GM21529 (cell line): ENCODE data around the gene SMIM31.
A peak's percentile ranks its signal among the peaks of the same experiment; 100 is the strongest.

Experiments used
- ATAC-seq: cut with Tn5 transposase; IDR thresholded peaks from one replicate; pipeline ENCODE4 v1.9.1; 2021; ENCODE audit not compliant: unreplicated experiment

Gene SMIM31

GRCh38 chr4:164753873-164754488 lies at the start of gene SMIM31:
Gene SMIM31, plus strand, starts transcription at chr4:164754131. Its CDS starts 16,313 bp downstream, at chr4:164770444.
- no peak for ATAC-seq

- no peak for ATAC-seq
Measured at GRCh38 chr4:164706675-164707074, 47.3 kb upstream of the SMIM31 start.

DNA sequence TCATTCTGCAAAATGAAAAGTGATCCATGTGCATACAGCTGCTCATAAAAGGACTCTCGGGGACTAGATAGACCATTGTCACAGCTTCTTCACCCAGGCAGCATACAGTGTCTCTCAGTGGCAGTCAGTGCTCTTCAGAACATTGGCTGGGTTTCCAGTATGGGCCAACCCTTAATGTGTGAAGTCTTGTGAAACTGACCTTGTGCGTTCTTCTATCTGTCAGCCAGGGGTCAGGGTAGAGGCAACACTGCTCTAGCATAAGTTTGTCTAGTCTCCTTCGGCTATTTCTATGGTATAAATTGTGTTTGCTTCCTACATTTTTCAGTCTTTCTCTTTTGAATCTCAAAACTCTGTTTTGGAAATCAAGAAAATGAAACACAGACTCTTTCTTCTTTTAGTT lies 37.0 kb upstream of the SMIM31 start:
- no peak for ATAC-seq

GRCh38 chr4:164718827-164719226 lies 35.1 kb upstream of the SMIM31 start:
- ATAC-seq: no peak

GRCh38 chr4:164725066-164725465 lies 28.9 kb upstream of the SMIM31 start:
- ATAC-seq: no peak

- ATAC-seq: no peak
Measured at GRCh38 chr4:164730705-164731393, 23.1 kb upstream of the SMIM31 start.

DNA sequence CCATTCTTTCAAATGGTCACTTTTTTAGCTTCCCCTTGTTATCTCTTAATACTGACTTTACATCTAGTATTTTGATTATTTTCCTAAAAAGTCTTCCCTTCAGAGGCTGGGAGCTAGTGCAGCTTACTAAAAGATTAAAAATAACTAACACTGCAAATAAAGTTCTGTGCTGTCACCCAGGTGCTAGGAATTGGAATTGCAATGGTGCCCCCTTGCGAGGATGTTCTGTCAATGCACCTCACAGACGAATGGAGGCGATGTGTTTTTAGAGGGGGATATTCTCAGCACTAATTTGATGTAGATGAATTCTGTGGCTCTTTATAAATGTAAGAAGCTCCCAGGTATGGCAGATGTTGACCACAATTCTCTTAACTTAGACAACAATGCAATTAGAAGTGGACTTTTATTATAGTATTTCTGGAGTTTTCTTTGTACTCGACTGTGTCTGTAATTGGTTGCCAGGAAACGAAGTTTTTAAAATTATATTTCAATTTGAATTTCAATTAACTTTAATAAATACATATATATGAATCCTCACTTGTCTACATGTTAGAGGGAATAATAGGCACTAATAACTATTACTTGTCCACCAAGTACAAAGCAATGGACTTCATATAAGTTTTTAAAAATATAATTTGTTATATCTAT lies 22.0 kb upstream of the SMIM31 start:
- peak; percentile 79 for ATAC-seq

- ATAC-seq: no peak
Measured at GRCh38 chr4:164734484-164734883, 19.4 kb upstream of the SMIM31 start.

DNA sequence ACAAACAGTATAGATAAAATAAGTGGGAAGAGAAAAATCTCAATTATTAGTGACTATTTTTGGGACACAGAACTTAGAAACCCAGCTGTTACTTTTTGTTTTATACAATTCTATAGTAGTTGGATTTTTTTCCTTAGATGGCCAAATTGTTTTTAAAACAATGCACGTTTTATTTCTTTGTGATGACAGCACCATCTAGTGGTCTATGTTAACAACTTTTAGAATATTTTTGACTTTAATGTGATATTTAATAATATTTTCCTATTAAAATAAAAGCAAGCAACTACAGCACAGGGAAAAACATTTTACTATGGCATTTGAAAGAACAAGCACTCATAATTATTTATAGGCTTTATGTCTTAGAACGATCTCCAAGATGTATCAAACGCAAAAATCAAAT lies 5.6 kb upstream of the SMIM31 start:
- no peak for ATAC-seq

GRCh38 chr4:164755432-164755831 lies 1.5 kb downstream of the SMIM31 start:
- ATAC-seq: no peak

DNA sequence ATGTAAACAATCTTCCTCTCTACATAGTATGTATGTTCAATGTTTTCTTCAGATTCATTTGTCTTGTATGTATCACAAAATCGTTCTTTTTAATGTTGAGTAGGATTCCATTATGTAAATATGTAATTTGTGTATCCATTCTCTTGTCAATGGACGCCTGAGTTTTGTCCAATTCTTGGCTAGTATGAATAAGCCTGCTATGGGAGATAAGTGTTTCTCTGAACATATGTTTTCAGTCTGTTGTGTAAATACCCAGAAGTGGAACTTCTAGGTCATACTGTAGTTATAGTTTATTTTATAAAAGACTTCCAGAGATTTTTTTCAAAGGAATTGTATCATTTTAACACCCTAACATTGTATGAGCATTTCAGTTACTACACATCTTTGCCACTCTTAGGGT lies 2.8 kb downstream of the SMIM31 start:
- no peak for ATAC-seq

GRCh38 chr4:164761241-164761640 lies 7.3 kb downstream of the SMIM31 start:
- ATAC-seq: no peak

DNA sequence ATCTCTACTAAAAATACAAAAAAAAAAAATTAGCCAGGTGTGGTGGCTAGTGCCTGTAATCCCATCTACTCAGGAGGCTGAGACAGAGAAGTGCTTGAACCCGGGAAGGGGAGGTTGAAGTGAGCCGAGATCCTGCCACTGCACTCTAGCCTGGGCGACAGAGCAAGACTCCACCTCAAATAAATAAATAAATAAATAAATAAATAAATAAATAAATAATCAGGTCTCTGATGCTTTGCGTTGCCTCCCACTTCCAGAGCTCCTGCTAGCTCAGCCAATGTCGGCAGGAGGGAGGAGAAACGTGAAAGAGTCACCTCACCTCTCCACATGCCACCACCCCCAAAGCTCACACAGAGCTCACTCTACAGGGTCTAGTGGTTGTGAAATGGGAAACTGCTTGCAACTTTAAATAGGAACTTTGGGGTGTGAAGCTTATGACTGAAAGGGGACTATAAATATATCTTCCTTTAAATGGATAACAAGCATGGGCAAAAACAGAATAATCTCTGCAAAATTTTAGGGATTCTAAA lies 7.9 kb downstream of the SMIM31 start:
- no peak for ATAC-seq

GRCh38 chr4:164765096-164765495 lies 11.2 kb downstream of the SMIM31 start:
- no peak for ATAC-seq

DNA sequence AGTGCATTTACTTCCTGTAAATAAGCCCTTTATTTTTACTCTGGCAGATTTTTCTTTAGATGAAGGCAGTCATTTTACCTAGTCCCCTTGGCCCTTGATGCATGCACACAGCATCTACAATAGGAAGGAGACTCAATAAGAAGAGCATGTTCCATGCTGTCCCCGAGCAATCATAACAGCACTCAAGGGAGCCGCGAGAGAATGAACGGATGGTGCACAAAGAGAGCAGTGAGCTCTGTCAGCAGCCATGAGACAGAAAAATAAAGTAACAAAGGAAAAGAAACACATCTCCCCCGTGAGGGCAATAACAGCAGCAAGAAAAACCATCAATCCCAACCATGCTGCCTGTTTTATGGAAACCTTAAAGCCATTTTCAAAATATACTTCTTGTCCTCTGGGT lies 11.9 kb downstream of the SMIM31 start:
- ATAC-seq: no peak

DNA sequence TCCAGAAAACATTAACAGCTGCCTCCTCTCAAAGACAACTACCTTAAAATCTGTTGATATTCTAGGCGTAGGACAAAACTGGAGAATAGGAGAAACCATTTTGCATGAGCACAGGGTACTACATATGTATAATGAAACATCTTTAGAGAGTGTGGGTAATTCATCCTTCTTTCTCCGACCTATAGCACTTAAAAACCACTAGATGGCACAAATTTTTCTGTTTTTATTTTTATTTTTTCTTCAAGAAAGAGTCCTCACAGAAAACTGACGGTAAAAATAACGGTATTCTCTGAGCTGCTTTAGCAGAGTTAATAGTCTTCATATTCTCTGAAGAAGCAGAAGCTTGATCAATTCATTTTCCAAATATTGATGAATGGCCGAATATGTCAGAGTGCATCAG lies 14.6 kb downstream of the SMIM31 start:
- ATAC-seq: no peak

GRCh38 chr4:164770010-164770724 lies 16.2 kb downstream of the SMIM31 start:
- no peak for ATAC-seq

DNA sequence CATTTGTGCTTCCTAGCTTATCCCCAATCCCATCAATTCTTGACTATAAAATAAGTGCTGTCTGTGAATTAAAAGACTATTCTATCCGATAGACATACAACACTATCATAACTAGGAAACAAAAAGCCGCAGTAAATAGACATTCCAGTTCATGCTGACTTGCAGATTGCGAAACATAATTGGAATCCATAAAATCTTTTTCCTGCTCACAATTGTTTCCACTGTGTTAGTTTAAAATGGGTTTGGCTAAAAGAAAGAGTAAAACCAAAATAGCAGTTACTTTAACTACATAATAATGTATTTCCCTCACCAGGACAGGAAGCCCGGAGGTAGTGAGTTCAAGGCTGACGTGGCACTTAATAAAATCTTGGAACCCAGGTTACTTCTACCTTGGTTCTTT lies 17.2 kb downstream of the SMIM31 start:
- ATAC-seq: no peak

DNA sequence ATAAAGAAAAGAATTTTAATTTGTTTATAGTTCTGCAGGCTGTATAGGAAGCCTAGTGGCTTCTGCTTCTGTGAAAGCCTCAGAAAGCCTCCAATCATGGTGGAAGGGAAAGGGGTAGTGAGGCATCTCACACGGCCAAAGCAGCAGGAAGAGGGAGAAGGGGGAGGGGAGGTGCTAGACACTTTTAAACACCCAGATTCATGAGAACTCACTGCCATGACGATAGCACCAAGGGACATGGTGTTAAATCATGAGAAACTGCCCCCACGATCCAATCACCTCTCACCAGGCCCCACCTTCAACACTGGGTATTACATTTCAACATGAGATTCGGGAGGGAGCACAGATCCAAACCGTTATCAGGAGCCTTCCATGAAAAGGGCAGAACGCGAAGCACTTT lies 18.1 kb downstream of the SMIM31 start:
- ATAC-seq: no peak

GRCh38 chr4:164779080-164779479 lies 25.1 kb downstream of the SMIM31 start:
- no peak for ATAC-seq

DNA sequence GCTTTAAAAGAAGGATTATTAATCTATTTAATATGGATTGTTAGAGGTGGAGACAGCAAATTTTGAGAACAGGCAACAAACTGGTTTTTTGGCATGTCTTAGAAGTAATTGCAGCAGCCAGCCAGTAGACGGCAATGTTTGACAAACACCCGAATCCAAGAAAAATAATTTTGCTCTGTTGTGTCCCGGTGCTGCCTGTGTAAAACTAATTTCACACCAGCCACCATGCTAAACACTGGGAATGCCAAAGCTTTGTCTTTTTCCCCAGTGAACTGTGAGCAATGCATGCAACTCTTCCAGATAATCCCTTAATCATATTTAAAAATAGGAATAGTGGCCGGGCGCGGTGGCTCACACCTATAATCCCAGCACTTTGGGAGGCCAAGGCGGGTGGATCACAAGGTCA lies 25.9 kb downstream of the SMIM31 start:
- peak; percentile 75 for ATAC-seq
